Neural progenitor cell (in vitro differentiated cells): ENCODE data around the gene EXOC6B. TPM values are rescaled to one million over a fixed set of nuclear protein-coding genes. Genes with fewer than 3 reads are reported as not detected.

ENCODE experiments used
- DNase-seq: peaks from one replicate; pipeline ENCODE4 v3.0.0-alpha.2; 2016; ENCODE audit warnings: low spot score
- H2AFZ ChIP-seq: fragments of 200-600 bp; sonication (generic); replicated peaks from 2 replicates; pipeline ENCODE4 v1.6.1; 2016; ENCODE audit warnings: antibody characterized with exemption
- H3F3A ChIP-seq: fragments of 200-600 bp; sonication (generic); 2 replicates; pipeline ENCODE4 v1.6.1; 2016; ENCODE audit warnings: antibody characterized with exemption, low read depth
- H3K27ac ChIP-seq: fragments of 200-600 bp; sonication (generic); 2 replicates; pipeline ENCODE4 v1.5.1; 2016; ENCODE audit warnings: mild to moderate bottlenecking
- H3K27me3 ChIP-seq: fragments of 200-600 bp; sonication (generic); 2 replicates; pipeline ENCODE4 v1.6.1; 2016; ENCODE audit warnings: mild to moderate bottlenecking, moderate library complexity
- H3K36me3 ChIP-seq: fragments of 200-600 bp; sonication (generic); 2 replicates; pipeline ENCODE4 v1.5.1; 2016
- H3K4me1 ChIP-seq: fragments of 200-600 bp; sonication (generic); 2 replicates; pipeline ENCODE4 v1.6.1; 2016; ENCODE audit warnings: mixed run types
- H3K4me2 ChIP-seq: fragments of 200-600 bp; sonication (generic); 2 replicates; pipeline ENCODE4 v1.6.1; 2016
- H3K4me3 ChIP-seq: fragments of 200-600 bp; sonication (generic); 2 replicates; pipeline ENCODE4 v1.5.1; 2016
- H3K79me2 ChIP-seq: fragments of 200-600 bp; sonication (generic); 2 replicates; pipeline ENCODE4 v1.6.1; 2016; ENCODE audit warnings: low read depth
- H3K9ac ChIP-seq: fragments of 200-600 bp; sonication (generic); 2 replicates; pipeline ENCODE4 v1.6.1; 2016
- H3K9me3 ChIP-seq: fragments of 200-600 bp; sonication (generic); 2 replicates; pipeline ENCODE4 v1.5.1; 2016; ENCODE audit warnings: low read depth
- H4K20me1 ChIP-seq: fragments of 200-600 bp; sonication (generic); 2 replicates; pipeline ENCODE4 v1.6.1; 2016; ENCODE audit warnings: low read depth
- H3K27ac Mint-ChIP-seq: 3 replicates; pipeline ENCODE4 v1.8.0; 2021; ENCODE audit warnings: mixed read lengths
- H3K27me3 Mint-ChIP-seq: 2 replicates; pipeline ENCODE4 v1.8.0; 2022; ENCODE audit warnings: low read depth, mild to moderate bottlenecking, inconsistent platforms, moderate library complexity, mixed read lengths; ENCODE audit not compliant: insufficient read depth
- H3K36me3 Mint-ChIP-seq: 3 replicates; pipeline ENCODE4 v1.8.0; 2021; ENCODE audit warnings: mixed read lengths
- H3K4me1 Mint-ChIP-seq: 3 replicates; pipeline ENCODE4 v1.8.0; 2021; ENCODE audit warnings: mixed read lengths
- H3K4me3 Mint-ChIP-seq: 3 replicates; pipeline ENCODE4 v1.8.0; 2021; ENCODE audit warnings: mild to moderate bottlenecking, moderate library complexity, mixed read lengths
- H3K9me3 Mint-ChIP-seq: 3 replicates; pipeline ENCODE4 v1.8.0; 2020; ENCODE audit warnings: mixed read lengths
- EZH2 ChIP-seq: fragments of 200-600 bp; sonication (generic); IDR thresholded peaks from 2 replicates; pipeline ENCODE4 v1.6.1; 2017; ENCODE audit warnings: antibody characterized with exemption, mild to moderate bottlenecking, moderate library complexity
- EZH2phosphoT487 ChIP-seq: fragments of 200-600 bp; sonication (generic); IDR thresholded peaks from 2 replicates; pipeline ENCODE4 v1.6.1; 2017; ENCODE audit warnings: antibody characterized with exemption
- total RNA-seq: library from RNA; depleted of rRNA; stranded (reverse); fragments of >200 nt; gene quantifications from 2 replicates; pipeline ENCODE4 v1.2.3, GENCODE V29; 2015; ENCODE audit warnings: low replicate concordance
- TF ChIP-seq, protein P1 (sequence below): fragments of 200-600 bp; sonication (generic); IDR thresholded peaks from 2 replicates; pipeline ENCODE4 v1.5.1; 2017; ENCODE audit warnings: antibody characterized with exemption, mild to moderate bottlenecking

Gene EXOC6B
- total RNA-seq, 1 donor from 2014 or later = 41.2 TPM

DNA sequence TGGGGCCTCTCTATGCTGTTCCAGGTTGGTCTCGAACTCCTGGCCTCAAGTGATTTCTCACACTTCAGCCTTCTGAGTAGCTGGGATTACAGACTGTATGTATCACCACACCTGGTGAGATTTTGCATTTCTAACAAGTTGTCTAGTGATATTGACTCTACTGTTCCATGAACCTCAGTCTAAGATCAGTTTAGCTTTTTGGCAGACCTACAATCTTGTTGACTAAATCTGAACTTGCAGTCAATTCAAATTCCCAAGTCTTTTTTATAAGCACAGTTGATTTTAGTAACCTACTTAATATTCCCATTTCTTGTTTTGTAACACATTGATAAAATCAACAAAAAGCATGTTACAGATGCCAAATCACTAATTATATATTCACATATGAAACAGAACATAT lies 412.1 kb downstream of the EXOC6B start:
- no peaks in the 10 kb centered on the region for H3K79me2 ChIP-seq

DNA sequence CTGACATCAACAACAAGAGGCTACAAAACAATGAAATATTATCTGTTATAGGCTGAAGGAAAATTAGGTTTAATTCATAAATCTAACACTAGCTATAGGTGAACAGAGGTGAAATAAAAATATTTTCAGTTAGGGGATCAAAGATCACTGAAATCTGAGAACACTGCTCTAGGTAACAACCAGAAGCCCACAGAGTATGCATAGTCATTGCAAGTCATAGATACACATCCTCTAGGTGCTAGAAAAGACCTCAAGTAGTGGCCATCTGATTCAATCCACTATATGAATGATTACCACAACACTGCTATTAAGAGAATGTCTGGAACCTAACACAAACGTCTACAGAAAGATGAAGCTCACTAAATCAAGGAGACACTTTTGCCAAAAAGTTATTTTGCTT lies 413.6 kb downstream of the EXOC6B start:
- Histone ChIP-seq H3K27me3 (no peaks in the 10 kb centered on the region), H3F3A (no peaks in the 10 kb centered on the region), H2AFZ (no peak overlapping the region), H4K20me1 (no peaks in the 10 kb centered on the region), H3K79me2 (no peaks in the 10 kb centered on the region), H3K4me1 (no peaks in the 10 kb centered on the region), H3K4me2 (no peak overlapping the region), H3K36me3 (no peaks in the 10 kb centered on the region), H3K4me3 (no peak overlapping the region), H3K9ac (no peak overlapping the region), H3K9me3 (no peaks in the 10 kb centered on the region), H3K27ac (no peak overlapping the region)
- Mint-ChIP-seq H3K27me3 (no peaks in the 10 kb centered on the region), H3K27ac (no peak overlapping the region), H3K4me3 (no peak overlapping the region), H3K9me3 (peaks cover 2% of the 10 kb centered on the region), H3K4me1 (no peaks in the 10 kb centered on the region), H3K36me3 (no peaks in the 10 kb centered on the region)
- DNase-seq = no peak
- TF ChIP-seq, protein P1, sequence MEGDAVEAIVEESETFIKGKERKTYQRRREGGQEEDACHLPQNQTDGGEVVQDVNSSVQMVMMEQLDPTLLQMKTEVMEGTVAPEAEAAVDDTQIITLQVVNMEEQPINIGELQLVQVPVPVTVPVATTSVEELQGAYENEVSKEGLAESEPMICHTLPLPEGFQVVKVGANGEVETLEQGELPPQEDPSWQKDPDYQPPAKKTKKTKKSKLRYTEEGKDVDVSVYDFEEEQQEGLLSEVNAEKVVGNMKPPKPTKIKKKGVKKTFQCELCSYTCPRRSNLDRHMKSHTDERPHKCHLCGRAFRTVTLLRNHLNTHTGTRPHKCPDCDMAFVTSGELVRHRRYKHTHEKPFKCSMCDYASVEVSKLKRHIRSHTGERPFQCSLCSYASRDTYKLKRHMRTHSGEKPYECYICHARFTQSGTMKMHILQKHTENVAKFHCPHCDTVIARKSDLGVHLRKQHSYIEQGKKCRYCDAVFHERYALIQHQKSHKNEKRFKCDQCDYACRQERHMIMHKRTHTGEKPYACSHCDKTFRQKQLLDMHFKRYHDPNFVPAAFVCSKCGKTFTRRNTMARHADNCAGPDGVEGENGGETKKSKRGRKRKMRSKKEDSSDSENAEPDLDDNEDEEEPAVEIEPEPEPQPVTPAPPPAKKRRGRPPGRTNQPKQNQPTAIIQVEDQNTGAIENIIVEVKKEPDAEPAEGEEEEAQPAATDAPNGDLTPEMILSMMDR = no peak
- no peak for TF ChIP-seq EZH2

More for the DNA sequence above, 412.1 kb downstream of the EXOC6B start:
- Histone ChIP-seq H3K4me2 (no peak overlapping the region), H2AFZ (no peak overlapping the region), H3K9ac (no peak overlapping the region), H3K9me3 (no peaks in the 10 kb centered on the region), H3K36me3 (no peaks in the 10 kb centered on the region), H3K4me1 (no peaks in the 10 kb centered on the region), H3K4me3 (no peak overlapping the region), H3F3A (no peaks in the 10 kb centered on the region), H4K20me1 (no peaks in the 10 kb centered on the region), H3K27me3 (no peaks in the 10 kb centered on the region), H3K27ac (no peak overlapping the region)
- H3K4me1 Mint-ChIP-seq = no peaks in the 10 kb centered on the region
- peaks cover 2% of the 10 kb centered on the region for H3K9me3 Mint-ChIP-seq
- TF ChIP-seq, protein P1 = no peak
- no peak for DNase-seq
- H3K4me3 Mint-ChIP-seq = no peak overlapping the region
- H3K27ac Mint-ChIP-seq = no peak overlapping the region
- H3K36me3 Mint-ChIP-seq = no peaks in the 10 kb centered on the region
- H3K27me3 Mint-ChIP-seq = no peaks in the 10 kb centered on the region

DNA sequence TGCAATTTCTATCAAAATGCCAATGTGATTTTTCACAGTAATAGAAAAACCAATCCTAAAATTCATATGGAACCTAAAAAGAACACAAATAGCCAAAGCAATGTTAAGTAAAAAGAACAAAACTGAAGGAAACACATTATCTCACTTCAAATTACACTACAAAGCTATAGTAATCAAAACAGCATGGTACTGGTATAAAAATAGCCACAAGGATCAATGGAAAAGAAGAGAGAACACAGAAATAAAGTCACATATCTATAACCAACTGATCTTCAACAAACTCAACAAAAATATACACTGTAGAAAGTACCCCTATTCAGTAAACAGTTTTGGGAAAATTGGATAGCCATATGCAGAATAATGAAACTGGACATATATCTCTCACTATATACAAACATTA lies 426.0 kb downstream of the EXOC6B start:
- Histone ChIP-seq H3K79me2 (no peaks in the 10 kb centered on the region), H3K27ac (no peak overlapping the region), H3K36me3 (peaks cover 10% of the 10 kb centered on the region), H3K27me3 (no peaks in the 10 kb centered on the region), H3K9ac (no peak overlapping the region), H2AFZ (no peak overlapping the region), H3K4me2 (no peak overlapping the region), H3K9me3 (peaks cover 9% of the 10 kb centered on the region), H3K4me1 (no peaks in the 10 kb centered on the region), H3F3A (no peaks in the 10 kb centered on the region), H3K4me3 (no peak overlapping the region), H4K20me1 (no peaks in the 10 kb centered on the region)
- Mint-ChIP-seq H3K4me1 (no peaks in the 10 kb centered on the region), H3K9me3 (peaks cover 23% of the 10 kb centered on the region), H3K4me3 (no peak overlapping the region), H3K27me3 (no peaks in the 10 kb centered on the region), H3K27ac (no peak overlapping the region), H3K36me3 (no peaks in the 10 kb centered on the region)
- TF ChIP-seq EZH2phosphoT487 = no peak
- TF ChIP-seq EZH2 = no peak
- TF ChIP-seq, protein P1 = no peak
- DNase-seq = no peak

DNA sequence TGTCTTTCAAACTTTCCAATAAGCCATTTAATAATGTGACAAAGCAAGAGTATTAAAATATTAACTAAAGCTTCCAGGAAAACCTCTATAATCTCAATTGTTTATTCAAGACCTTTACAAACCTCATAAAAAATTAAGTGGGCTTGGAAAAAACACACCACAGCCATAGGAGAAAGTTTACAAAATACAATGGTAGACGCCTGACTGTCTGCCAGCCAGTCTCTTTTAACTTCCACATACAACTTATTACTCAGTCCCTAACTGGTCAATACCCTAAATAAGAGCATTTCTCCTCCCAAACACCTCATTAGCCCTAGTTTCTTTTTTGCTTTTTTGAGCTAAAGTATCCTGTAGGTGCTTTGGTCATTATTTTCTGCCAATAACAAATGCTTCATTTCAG lies 430.7 kb downstream of the EXOC6B start:
- no peak overlapping the region for H3K27ac Mint-ChIP-seq
- H3K4me1 ChIP-seq = no peaks in the 10 kb centered on the region
- H3F3A ChIP-seq = no peaks in the 10 kb centered on the region
- H3K4me3 ChIP-seq = no peak overlapping the region
- no peak overlapping the region for H3K27ac ChIP-seq
- H3K27me3 Mint-ChIP-seq = no peaks in the 10 kb centered on the region
- peaks cover 3% of the 10 kb centered on the region for H3K36me3 ChIP-seq
- H3K4me3 Mint-ChIP-seq = no peak overlapping the region
- H3K27me3 ChIP-seq = no peaks in the 10 kb centered on the region
- no peaks in the 10 kb centered on the region for H3K79me2 ChIP-seq
- peaks cover 5% of the 10 kb centered on the region for H3K9me3 Mint-ChIP-seq
- no peaks in the 10 kb centered on the region for H3K4me1 Mint-ChIP-seq
- no peak overlapping the region for H3K9ac ChIP-seq
- DNase-seq = no peak
- no peak overlapping the region for H2AFZ ChIP-seq
- peaks cover 6% of the 10 kb centered on the region for H3K9me3 ChIP-seq
- TF ChIP-seq, protein P1 = no peak
- TF ChIP-seq EZH2phosphoT487 (no peak), EZH2 (no peak)
- H3K36me3 Mint-ChIP-seq = no peaks in the 10 kb centered on the region
- no peaks in the 10 kb centered on the region for H4K20me1 ChIP-seq
- H3K4me2 ChIP-seq = no peak overlapping the region
